ENCODE measurements around the gene CELF2. TPM values are rescaled to one million over a fixed set of nuclear protein-coding genes. Genes with fewer than 3 reads are reported as not detected.
A peak's percentile ranks its signal among the peaks of the same experiment; 100 is the strongest.

Gene CELF2
- total and polyA plus RNA-seq, 9 of the 15 experiments (the other 6 are each of a cell fraction or from before 2014, with no cell fraction given) = 4.0 to 20.3 (median 11.1) TPM

DNA sequence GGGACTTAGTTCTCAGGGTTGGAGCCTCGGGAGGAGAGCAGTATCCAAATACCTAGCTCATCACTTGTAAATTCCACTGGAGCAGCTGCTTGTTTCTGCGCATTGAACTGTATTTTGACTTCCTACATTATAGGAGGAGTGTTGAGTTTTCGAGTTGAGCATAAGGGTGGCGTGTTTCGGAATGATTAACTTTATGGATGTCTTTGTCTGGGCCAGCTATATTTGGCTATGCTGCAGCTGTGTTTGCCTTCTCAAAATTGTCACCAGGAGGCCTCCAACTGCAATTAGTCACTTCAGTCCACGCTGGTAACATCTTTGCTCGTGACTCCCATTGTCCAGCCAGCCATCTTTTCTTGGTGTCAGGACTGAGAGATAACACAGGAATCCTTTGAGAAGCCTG, 9.1 kb downstream of the CELF2 start (continued):
- TF ChIP-seq TEAD4 (IDR thresholded peaks at IDR 0.05; ENCODE audit: low read length) = no peak
- no peak for TF ChIP-seq TEAD4 (CRISPR knock-in tag; IDR thresholded peaks at IDR 0.05; ENCODE audit: borderline replicate concordance)
- no peak for TF ChIP-seq U2AF2 (optimal IDR thresholded peaks at IDR 0.05; ENCODE audit: low read depth, low read length)
- TF ChIP-seq BRCA1 (IDR thresholded peaks at IDR 0.05) = no peak
- no peak for TF ChIP-seq BRCA1 (CRISPR knock-in tag; IDR thresholded peaks at IDR 0.05)
- TF ChIP-seq CC2D1A (IDR thresholded peaks at IDR 0.05) = no peak
- peak; percentile 47 to 48 for TF ChIP-seq RAD21 (CRISPR knock-in tag; conservative IDR thresholded peaks at IDR 0.05 in 1 of 2, IDR thresholded peaks at IDR 0.05 in 1 of 2)
- TF ChIP-seq GATA2 (CRISPR knock-in tag; IDR thresholded peaks at IDR 0.05) = no peak
- TF ChIP-seq, protein P1, sequence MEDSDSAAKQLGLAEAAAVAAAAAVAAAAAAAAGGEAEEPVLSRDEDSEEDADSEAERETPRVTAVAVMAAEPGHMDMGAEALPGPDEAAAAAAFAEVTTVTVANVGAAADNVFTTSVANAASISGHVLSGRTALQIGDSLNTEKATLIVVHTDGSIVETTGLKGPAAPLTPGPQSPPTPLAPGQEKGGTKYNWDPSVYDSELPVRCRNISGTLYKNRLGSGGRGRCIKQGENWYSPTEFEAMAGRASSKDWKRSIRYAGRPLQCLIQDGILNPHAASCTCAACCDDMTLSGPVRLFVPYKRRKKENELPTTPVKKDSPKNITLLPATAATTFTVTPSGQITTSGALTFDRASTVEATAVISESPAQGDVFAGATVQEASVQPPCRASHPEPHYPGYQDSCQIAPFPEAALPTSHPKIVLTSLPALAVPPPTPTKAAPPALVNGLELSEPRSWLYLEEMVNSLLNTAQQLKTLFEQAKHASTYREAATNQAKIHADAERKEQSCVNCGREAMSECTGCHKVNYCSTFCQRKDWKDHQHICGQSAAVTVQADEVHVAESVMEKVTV (CRISPR knock-in tag; IDR thresholded peaks at IDR 0.05) = peak; percentile 18; the same call in 1 of the 2 replicates
- no peak for TF ChIP-seq PTRF (tag; IDR thresholded peaks at IDR 0.05)
- no peak for TF ChIP-seq BRD4 (IDR thresholded peaks at IDR 0.05)
- no peak for TF ChIP-seq GTF2E2 (tag; IDR thresholded peaks at IDR 0.05)
- TF ChIP-seq ZNF232 (CRISPR knock-in tag; IDR thresholded peaks at IDR 0.05) = no peak

Data from K562 (cell line).